HL-60/S4 treated with retinoic acid at 250 ng/mL for 4 days and 3 days (cell line): ENCODE data around the gene ANKRD66.
"Not testable (repeated sequence)": the region's sequence is repeated elsewhere in the genome, so short reads cannot be mapped to it uniquely, and the experiment has no call there.

Source experiments
- in situ Hi-C: fragments of 300-500 bp; cut with MboI; formaldehyde crosslinking; loops from 2 replicates; pipeline ENCODE4 v1.7.0; 2022; ENCODE audit warnings: low sequenced_read_pairs

ANKRD66 gene

GRCh38 chr6:46751658-46752057 lies 4.9 kb downstream of the ANKRD66 start:
- in situ Hi-C loops: no loop called here

- in situ Hi-C loops: no loop called here
Measured at GRCh38 chr6:46755865-46756264, 9.1 kb downstream of the ANKRD66 start.

GRCh38 chr6:46756469-46757213 lies 9.9 kb downstream of the ANKRD66 start:
- in situ Hi-C loops: no loop called here

- in situ Hi-C loops: no loop called here
Measured at GRCh38 chr6:46757214-46757596, 10.5 kb downstream of the ANKRD66 start.

GRCh38 chr6:46758960-46759753 lies 12.4 kb downstream of the ANKRD66 start:
- in situ Hi-C loops: no loop called here

- in situ Hi-C loops: no loop called here
Measured at GRCh38 chr6:46760925-46761324, 14.2 kb downstream of the ANKRD66 start.

- in situ Hi-C loops: no loop called here
Measured at GRCh38 chr6:46763466-46763865, 16.7 kb downstream of the ANKRD66 start.

- in situ Hi-C loops: not testable (repeated sequence)
Measured at GRCh38 chr6:46764280-46764679, 17.5 kb downstream of the ANKRD66 start.

- in situ Hi-C loops: no loop called here
Measured at GRCh38 chr6:46764961-46765360, 18.2 kb downstream of the ANKRD66 start.

- in situ Hi-C loops: no loop called here
Measured at GRCh38 chr6:46772016-46772415, 25.3 kb downstream of the ANKRD66 start.

GRCh38 chr6:46772762-46773161 lies 26.0 kb downstream of the ANKRD66 start:
- in situ Hi-C loops: no loop called here

- in situ Hi-C loops: no loop called here
Measured at GRCh38 chr6:46773201-46773855, 26.6 kb downstream of the ANKRD66 start.

- in situ Hi-C loops: not testable (repeated sequence)
Measured at GRCh38 chr6:46774736-46775135, 28.0 kb downstream of the ANKRD66 start.

- in situ Hi-C loops: no loop called here
Measured at GRCh38 chr6:46776070-46776712, 29.5 kb downstream of the ANKRD66 start.

- in situ Hi-C loops: no loop called here
Measured at GRCh38 chr6:46777476-46778346, 31.0 kb downstream of the ANKRD66 start.

- in situ Hi-C loops: loop anchor here (10.0 kb wide), 1 partner anchor 77 kb away; no protein-coding TSS in a partner anchor
Measured at GRCh38 chr6:46781478-46782378, 35.0 kb downstream of the ANKRD66 start.

GRCh38 chr6:46784535-46784934 lies 37.8 kb downstream of the ANKRD66 start:
- in situ Hi-C loops: loop anchor here (10.0 kb wide), 1 partner anchor 80 kb away; no protein-coding TSS in a partner anchor

- in situ Hi-C loops: loop anchor here (10.0 kb wide), 1 partner anchor 83 kb away; no protein-coding TSS in a partner anchor
Measured at GRCh38 chr6:46787871-46788540, 41.3 kb downstream of the ANKRD66 start.
